ENCODE data around the gene RDH5.

Gene RDH5

GRCh38 chr12:55723516-55724225, 3.5 kb downstream of the RDH5 start:
- H3K4me3 ChIP-seq (replicated peaks; ENCODE audit: low read depth, low read length): no peak overlapping the region
- DNase-seq (ENCODE audit: low read depth): no peak
- TF ChIP-seq, protein P1, sequence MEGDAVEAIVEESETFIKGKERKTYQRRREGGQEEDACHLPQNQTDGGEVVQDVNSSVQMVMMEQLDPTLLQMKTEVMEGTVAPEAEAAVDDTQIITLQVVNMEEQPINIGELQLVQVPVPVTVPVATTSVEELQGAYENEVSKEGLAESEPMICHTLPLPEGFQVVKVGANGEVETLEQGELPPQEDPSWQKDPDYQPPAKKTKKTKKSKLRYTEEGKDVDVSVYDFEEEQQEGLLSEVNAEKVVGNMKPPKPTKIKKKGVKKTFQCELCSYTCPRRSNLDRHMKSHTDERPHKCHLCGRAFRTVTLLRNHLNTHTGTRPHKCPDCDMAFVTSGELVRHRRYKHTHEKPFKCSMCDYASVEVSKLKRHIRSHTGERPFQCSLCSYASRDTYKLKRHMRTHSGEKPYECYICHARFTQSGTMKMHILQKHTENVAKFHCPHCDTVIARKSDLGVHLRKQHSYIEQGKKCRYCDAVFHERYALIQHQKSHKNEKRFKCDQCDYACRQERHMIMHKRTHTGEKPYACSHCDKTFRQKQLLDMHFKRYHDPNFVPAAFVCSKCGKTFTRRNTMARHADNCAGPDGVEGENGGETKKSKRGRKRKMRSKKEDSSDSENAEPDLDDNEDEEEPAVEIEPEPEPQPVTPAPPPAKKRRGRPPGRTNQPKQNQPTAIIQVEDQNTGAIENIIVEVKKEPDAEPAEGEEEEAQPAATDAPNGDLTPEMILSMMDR (IDR thresholded peaks at IDR 0.05; ENCODE audit: low read length, missing control alignments): no peak

DNA sequence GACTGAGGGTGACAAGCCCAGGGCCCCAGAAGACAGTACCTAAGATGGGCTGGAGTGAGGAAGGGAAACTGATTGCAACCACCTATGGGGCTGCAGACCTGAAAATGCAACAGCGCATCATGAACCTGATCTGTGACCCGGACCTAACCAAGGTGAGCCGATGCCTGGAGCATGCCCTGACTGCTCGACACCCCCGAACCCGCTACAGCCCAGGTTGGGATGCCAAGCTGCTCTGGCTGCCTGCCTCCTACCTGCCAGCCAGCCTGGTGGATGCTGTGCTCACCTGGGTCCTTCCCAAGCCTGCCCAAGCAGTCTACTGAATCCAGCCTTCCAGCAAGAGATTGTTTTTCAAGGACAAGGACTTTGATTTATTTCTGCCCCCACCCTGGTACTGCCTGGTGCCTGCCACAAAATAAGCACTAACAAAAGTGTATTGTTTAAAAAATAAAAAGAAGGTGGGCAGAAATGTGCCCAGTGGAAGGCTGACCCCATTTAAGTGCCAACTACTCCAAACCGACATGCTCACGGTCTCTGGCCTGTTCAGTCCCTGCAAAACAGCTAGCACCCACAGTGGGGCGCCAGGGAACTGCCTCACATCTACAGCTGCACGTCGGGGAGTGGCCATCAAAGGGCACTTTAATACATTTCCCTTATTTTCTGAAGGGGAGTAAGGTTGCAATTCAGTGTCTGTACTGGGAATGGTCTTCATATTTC, 4.2 kb downstream of the RDH5 start:
- DNase-seq (ENCODE audit: low read depth): peak; percentile 74
- no peak overlapping the region for H3K4me3 ChIP-seq (replicated peaks; ENCODE audit: low read depth, low read length)
- TF ChIP-seq, protein P1 (IDR thresholded peaks at IDR 0.05; ENCODE audit: low read length, missing control alignments): peak; percentile 65

- H3K4me3 ChIP-seq (replicated peaks; ENCODE audit: low read depth, low read length): no peak overlapping the region
- DNase-seq (ENCODE audit: low read depth): no peak
- TF ChIP-seq, protein P1 (IDR thresholded peaks at IDR 0.05; ENCODE audit: low read length, missing control alignments): no peak
These were observed 4.7 kb downstream of the RDH5 start for GRCh38 chr12:55724940-55725309.

- no peak for DNase-seq (ENCODE audit: low read depth)
- peak overlapping the region; percentile 25 for H3K4me3 ChIP-seq (replicated peaks; ENCODE audit: low read depth, low read length)
- TF ChIP-seq, protein P1 (IDR thresholded peaks at IDR 0.05; ENCODE audit: low read length, missing control alignments): no peak
These were observed 5.4 kb downstream of the RDH5 start for GRCh38 chr12:55725556-55725955.

GRCh38 chr12:55726971-55727370, 6.8 kb downstream of the RDH5 start:
- H3K4me3 ChIP-seq (replicated peaks; ENCODE audit: low read depth, low read length): peak overlapping the region; percentile 93
- TF ChIP-seq, protein P1 (IDR thresholded peaks at IDR 0.05; ENCODE audit: low read length, missing control alignments): no peak

DNA sequence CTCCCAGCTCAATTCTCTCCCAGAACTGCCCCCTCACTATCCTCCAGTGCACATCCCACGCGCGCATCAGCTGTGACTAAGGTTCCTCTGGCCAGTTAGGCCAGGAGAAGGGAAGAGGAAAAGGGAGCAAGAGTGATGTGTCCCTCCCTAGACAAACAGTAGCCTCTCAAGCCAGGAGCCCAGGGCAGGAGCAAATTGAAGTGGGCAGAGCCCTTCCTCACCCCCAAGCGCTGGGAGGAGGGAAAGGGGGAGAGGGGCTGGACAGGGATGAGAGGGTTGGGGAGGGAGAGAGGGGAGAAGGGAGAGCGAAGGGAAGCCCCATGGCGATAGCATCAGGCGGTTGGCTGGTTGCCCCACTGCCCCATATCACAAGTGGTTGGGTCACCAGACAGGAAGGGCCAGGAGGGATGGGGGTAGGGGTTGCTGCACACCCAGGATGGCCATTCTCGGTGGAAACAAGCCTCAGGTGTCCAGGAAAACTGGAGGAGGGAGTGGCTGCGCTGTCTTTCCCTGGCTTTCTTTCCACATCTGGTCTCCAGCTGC, 7.5 kb downstream of the RDH5 start:
- peak; percentile 69 for DNase-seq (ENCODE audit: low read depth)
- peak overlapping the region; percentile 93 for H3K4me3 ChIP-seq (replicated peaks; ENCODE audit: low read depth, low read length)
- TF ChIP-seq, protein P1 (IDR thresholded peaks at IDR 0.05; ENCODE audit: low read length, missing control alignments): no peak

More at GRCh38 chr12:55726971-55727370, 6.8 kb downstream of the RDH5 start:
- DNase-seq (ENCODE audit: low read depth): no peak
